ENCODE results near the gene AP1G2. TPM values are rescaled to one million over a fixed set of nuclear protein-coding genes. Genes with fewer than 3 reads are reported as not detected.
A peak's percentile ranks its signal among the peaks of the same experiment; 100 is the strongest.

The AP1G2 gene
- total RNA-seq, 2 donors from 2014 or later, result 6.6 to 18.8 TPM

DNA sequence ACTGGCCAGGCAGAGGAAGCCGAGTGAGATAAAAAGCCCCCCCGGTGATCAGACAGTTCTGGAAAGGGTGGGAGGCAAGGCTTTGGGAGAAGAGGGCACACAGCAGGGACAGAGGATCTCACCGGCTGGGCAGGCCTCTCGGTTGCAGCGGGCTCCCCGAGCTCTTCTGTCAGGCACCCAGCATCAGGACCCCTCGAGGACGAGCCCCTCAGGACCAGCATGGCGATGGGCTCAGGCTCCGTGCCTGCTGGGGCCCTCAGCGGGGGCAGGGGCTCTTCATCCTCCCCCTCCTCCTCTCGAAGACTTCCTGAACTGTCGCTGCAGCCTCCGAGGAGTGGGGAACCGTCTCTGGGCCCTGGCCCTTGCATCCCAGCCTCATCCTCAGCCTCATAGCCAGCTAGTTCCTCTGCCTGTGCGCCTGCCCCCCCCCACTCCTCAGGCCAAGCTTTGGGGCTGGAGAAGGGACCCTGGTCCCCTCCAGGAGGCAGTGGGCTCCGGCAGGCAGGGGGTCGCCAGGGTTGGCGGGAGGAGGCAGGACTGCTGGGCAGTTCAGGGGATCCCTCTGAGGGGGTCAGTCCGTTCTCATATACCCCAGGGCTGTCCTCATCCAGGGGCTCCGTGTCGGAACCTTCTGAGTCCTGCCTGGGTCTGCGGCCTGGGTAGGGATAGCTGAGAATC lies 3.4 kb upstream of the AP1G2 start:
- Histone ChIP-seq H3K9me3 (no peaks in the 10 kb centered on the region), H3K27me3 (peaks cover 0 to 10% of the 10 kb centered on the region in 2 donors), H3K4me1 (peaks cover 0 to 14% of the 10 kb centered on the region in 2 donors), H3K4me3 (no peak overlapping the region), H3K27ac (no peak overlapping the region), H3K36me3 (no peaks in the 10 kb centered on the region)
- no peak for DNase-seq (ENCODE audit: low spot score)
- TF ChIP-seq, protein P1, sequence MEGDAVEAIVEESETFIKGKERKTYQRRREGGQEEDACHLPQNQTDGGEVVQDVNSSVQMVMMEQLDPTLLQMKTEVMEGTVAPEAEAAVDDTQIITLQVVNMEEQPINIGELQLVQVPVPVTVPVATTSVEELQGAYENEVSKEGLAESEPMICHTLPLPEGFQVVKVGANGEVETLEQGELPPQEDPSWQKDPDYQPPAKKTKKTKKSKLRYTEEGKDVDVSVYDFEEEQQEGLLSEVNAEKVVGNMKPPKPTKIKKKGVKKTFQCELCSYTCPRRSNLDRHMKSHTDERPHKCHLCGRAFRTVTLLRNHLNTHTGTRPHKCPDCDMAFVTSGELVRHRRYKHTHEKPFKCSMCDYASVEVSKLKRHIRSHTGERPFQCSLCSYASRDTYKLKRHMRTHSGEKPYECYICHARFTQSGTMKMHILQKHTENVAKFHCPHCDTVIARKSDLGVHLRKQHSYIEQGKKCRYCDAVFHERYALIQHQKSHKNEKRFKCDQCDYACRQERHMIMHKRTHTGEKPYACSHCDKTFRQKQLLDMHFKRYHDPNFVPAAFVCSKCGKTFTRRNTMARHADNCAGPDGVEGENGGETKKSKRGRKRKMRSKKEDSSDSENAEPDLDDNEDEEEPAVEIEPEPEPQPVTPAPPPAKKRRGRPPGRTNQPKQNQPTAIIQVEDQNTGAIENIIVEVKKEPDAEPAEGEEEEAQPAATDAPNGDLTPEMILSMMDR (IDR thresholded peaks at IDR 0.05), result no peak

- no peak overlapping the region for H3K4me3 ChIP-seq
- TF ChIP-seq, protein P1 (IDR thresholded peaks at IDR 0.05), result no peak
- no peaks in the 10 kb centered on the region for H3K9me3 ChIP-seq
- H3K4me1 ChIP-seq, result peaks cover 0 to 14% of the 10 kb centered on the region in 2 donors
- H3K27me3 ChIP-seq, result no peaks in the 10 kb centered on the region
- H3K36me3 ChIP-seq, result no peaks in the 10 kb centered on the region
- no peak overlapping the region for H3K27ac ChIP-seq
- DNase-seq (ENCODE audit: low spot score), result no peak
Observed at GRCh38 chr14:23569443-23570151, 2.0 kb upstream of the AP1G2 start.

DNA sequence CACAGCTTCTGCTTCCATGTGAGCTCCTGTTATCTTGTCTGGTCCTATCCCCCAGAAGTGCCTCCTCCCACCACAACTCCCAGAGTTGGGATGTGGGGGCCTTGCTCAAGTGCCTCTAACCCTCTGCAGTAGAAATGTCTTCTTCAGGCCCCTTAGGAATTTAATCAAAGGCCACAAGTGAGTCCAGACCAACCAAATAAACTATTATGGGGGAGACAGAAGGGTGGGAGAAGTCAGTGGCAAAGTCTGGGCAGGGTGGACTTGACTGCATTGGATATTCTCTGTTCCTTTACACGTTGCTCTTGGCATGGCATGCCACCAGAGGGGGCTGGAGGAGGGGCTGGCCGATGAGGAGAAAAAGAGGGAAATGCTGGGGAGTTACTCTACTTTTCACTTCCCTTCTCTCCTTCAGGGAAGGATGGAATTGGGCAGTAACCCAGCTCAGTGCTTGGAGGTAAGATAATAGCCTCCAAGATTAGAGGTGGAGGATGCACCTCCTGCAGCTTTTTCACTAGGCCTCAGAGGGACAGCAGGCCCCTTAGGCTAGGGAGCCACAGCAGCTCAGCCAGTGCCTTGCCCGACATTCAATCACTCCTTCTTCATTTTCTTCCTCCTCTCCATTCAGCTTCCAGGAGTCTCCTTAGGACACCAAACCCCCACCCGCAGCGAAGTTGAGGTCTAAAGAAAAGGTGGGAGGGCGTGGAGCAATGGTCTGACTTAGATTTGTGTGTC lies 1.2 kb upstream of the AP1G2 start:
- Histone ChIP-seq H3K4me3 (no peak overlapping the region), H3K27ac (no peak overlapping the region), H3K36me3 (no peaks in the 10 kb centered on the region), H3K4me1 (peaks cover 0 to 14% of the 10 kb centered on the region in 2 donors), H3K9me3 (no peaks in the 10 kb centered on the region), H3K27me3 (no peaks in the 10 kb centered on the region)
- no peak for DNase-seq (ENCODE audit: low spot score)
- TF ChIP-seq, protein P1 (IDR thresholded peaks at IDR 0.05), result peak in 1 of 2 donors; percentile 23

- no peak for DNase-seq (ENCODE audit: low spot score)
Observed at GRCh38 chr14:23568021-23568599, 519 bp upstream of the AP1G2 start.

DNA sequence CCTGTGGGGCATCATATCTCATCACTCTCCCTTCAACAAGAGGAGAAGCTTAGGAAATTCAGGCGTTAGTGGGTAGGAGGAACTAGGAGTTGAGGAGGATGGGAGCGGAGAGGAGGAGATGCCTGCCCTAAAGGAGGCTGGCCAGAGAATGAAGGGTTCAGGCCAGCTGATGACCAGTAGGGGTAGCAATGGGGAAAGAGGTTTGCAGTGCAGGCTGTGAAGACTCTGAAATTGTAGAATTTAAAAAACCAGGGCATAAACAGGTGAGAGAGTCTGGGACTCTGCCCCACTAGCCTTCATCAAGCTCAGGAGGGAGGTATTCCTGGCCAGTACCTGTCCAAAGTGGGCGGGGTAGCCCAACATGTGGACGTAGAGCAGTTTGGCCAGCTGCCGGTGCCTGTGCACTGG lies 809 bp downstream of the AP1G2 start:
- Histone ChIP-seq H3K36me3 (no peaks in the 10 kb centered on the region), H3K4me1 (peaks cover 0 to 14% of the 10 kb centered on the region in 2 donors), H3K27me3 (no peaks in the 10 kb centered on the region), H3K4me3 (peak overlapping the region; percentile 60 to 62), H3K27ac (peak overlapping the region; percentile 56 to 72), H3K9me3 (no peaks in the 10 kb centered on the region)
- TF ChIP-seq, protein P1 (IDR thresholded peaks at IDR 0.05), result no peak
- DNase-seq (ENCODE audit: low spot score), result no peak

More at GRCh38 chr14:23568021-23568599, 519 bp upstream of the AP1G2 start:
- Histone ChIP-seq H3K36me3 (no peaks in the 10 kb centered on the region), H3K4me1 (peaks cover 0 to 14% of the 10 kb centered on the region in 2 donors), H3K9me3 (no peaks in the 10 kb centered on the region), H3K27ac (peak overlapping the region; percentile 56 to 72), H3K4me3 (peak overlapping the region in 1 of 2 donors; percentile 62), H3K27me3 (no peaks in the 10 kb centered on the region)
- TF ChIP-seq, protein P1 (IDR thresholded peaks at IDR 0.05), result no peak
